SK-N-SH treated with all-trans-retinoic acid at 6 μM for 48 hours (cell line): ENCODE measurements around the gene ZNF672.

Experiments
- GLIS3 ChIP-seq: fragments of 250-450 bp; sonication (Bioruptor Pico); IDR thresholded peaks from 2 replicates; pipeline ENCODE4 v1.5.0; 2020; ENCODE audit warnings: mild to moderate bottlenecking, moderate library complexity
- PATZ1 ChIP-seq: fragments of 250-450 bp; sonication (Bioruptor Pico); IDR thresholded peaks from 2 replicates; pipeline ENCODE4 v1.8.0; 2020; ENCODE audit warnings: mild to moderate bottlenecking, moderate library complexity, borderline replicate concordance
- POU6F1 ChIP-seq: fragments of 250-450 bp; sonication (Bioruptor Pico); IDR thresholded peaks from 2 replicates; pipeline ENCODE4 v1.8.0; 2021; ENCODE audit warnings: low read depth, mild to moderate bottlenecking, moderate library complexity, borderline replicate concordance

- TF ChIP-seq GLIS3 (CRISPR knock-in tag) (no peak), PATZ1 (CRISPR knock-in tag) (no peak), POU6F1 (CRISPR knock-in tag) (no peak)
Observed at GRCh38 chr1:248798791-248799190, 39.2 kb upstream of the ZNF672 start.
